ENCODE results near the gene KCNB1.

Gene KCNB1

DNA sequence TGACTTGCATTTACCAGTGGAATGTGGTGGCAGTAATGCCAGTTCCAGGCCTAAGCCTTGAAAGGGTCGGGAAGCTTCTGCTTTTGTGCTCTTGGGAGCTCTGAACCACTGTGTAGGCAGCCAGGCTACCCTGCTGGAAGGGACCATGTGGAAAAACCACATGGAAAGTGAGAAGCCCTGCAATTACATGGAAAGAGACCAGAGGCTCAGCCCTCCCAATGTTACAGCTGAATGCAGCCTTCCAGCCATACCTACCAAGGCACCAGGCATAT, 14.9 kb upstream of the KCNB1 start:
- no peak for DNase-seq (ENCODE audit: low read depth)

DNA sequence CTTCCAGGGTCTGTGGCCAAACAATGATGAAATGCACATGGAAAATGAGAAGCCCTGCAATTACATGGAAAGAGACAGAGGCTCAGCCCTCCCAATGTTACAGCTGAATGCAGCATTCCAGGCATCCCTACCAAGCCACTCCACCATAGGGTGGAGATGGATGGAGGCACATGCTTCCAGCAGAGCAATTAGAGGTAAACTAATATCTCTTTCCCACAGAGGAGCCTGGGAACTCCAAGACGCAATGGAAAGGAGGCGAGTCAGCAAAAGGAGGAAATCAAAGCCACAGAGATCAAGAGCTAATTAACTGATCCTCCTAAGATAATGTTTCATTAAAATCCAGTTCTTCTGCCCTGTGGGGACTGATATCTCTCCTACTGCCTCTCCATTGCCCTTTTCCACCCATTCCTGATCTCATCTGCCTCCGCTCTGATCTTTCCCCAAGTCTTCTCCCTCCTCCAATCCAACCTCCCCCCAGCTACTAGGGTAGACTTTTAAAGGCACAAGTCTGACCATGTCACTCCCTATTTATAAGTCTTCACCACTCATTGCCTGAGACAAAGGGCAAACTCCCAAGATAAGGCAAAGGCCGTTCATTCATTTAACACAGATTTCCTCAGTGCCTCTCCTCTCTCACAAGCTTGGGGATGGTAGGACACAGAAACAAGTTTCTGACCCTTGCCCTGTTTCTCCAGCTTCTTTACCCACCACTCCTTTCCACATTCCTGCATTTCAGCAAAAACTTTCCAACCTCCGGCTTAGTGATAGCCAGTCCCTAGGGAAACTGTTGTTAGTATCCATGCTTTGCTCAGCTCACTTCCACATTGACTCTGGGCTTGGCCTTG, 14.3 kb upstream of the KCNB1 start:
- DNase-seq (ENCODE audit: low read depth): no peak

GRCh38 chr20:49496043-49496442, 13.6 kb upstream of the KCNB1 start:
- DNase-seq (ENCODE audit: low read depth): no peak

DNA sequence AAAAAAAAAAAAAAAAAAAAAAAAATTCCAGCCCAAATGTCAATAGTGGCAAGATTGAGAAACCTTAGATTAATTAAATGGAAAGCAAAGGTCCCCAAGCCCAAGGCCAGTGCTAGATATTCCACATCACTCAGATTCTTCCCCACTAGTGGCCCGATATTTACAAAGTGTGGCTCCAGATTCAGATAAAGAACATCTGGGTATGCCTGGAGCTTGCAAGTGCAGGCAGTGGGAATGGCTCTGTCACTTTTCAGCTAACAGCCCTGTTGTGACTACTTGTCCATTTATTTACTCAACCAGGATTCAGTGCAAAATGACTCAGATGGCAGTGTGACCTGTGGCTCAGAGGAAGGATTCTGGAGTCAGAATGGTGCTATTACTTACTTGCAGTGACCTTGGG, 8.2 kb upstream of the KCNB1 start:
- no peak for DNase-seq (ENCODE audit: low read depth)

- no peak for DNase-seq (ENCODE audit: low read depth)
Measured at GRCh38 chr20:49489688-49490087, 7.2 kb upstream of the KCNB1 start.

GRCh38 chr20:49486064-49486463, 3.6 kb upstream of the KCNB1 start:
- no peak for DNase-seq (ENCODE audit: low read depth)

DNA sequence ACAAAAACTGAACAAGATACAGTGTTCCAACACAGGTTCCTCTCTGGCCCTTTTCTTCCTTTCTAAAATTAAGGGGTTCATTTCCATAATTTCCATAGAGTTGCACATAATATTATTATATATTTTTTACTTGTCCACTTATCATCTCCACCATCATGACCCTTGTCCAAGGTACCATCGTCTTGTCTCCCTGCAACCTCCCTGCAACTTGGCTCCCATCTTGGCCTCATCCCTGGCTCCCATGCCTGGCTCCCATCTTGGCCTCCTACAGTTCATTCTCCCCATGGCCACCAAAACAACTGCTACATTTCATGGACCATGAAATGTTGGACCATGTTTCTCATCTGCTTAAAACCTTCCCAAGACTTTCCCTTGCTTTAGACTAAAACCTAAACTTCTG, 3.1 kb upstream of the KCNB1 start:
- DNase-seq (ENCODE audit: low read depth): no peak

- peak; percentile 31 for DNase-seq (ENCODE audit: low read depth)
Measured at GRCh38 chr20:49484180-49485140, 2.0 kb upstream of the KCNB1 start.

DNA sequence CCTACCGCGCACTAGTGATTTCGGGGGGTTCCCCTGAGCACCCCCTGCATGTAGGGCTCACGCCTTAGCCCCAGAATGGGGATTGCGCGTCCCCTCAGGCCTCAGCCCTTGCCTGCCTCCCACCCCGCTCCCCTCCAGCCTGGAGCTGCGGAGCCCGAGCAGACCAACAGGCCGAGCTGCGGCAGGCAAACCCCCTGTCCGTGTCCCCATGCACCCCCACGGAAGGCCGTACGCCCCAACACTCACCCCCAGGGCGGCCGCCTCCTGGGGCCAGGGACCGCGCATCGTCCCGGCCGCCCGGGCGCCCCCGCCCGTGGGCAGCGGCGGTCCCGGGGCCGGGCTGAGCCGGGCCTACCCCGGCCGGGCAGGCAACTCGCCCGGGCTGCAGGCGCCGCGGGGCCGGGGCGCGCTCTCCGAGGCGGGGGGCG, 1.2 kb upstream of the KCNB1 start:
- no peak for DNase-seq (ENCODE audit: low read depth)

GRCh38 chr20:49483018-49483695, 689 bp upstream of the KCNB1 start:
- no peak for DNase-seq (ENCODE audit: low read depth)

DNA sequence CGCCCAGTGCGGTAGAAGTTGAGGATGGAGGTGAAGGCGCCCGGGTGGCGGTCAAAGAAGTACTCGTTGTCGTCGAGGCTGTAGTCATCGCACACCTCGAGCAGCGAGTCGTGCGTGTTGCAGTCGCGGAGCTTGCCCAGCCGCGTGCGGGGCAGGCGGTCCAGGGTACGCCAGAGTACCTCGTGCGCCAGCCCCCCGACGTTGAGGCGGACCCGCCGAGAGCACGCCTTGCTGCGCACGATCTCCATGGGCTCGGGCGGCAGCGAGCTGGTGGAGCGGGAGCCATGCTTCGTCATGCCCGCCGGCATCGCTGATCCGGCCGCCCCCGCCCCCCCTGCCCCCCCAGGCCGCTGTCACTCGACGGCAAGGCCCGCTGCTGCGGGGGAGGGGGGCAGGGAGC, 295 bp downstream of the KCNB1 start:
- DNase-seq (ENCODE audit: low read depth): no peak

- DNase-seq (ENCODE audit: low read depth): no peak
Measured at GRCh38 chr20:49481116-49481515, 1.4 kb downstream of the KCNB1 start.

- DNase-seq (ENCODE audit: low read depth): no peak
Measured at GRCh38 chr20:49480236-49480635, 2.2 kb downstream of the KCNB1 start.

DNA sequence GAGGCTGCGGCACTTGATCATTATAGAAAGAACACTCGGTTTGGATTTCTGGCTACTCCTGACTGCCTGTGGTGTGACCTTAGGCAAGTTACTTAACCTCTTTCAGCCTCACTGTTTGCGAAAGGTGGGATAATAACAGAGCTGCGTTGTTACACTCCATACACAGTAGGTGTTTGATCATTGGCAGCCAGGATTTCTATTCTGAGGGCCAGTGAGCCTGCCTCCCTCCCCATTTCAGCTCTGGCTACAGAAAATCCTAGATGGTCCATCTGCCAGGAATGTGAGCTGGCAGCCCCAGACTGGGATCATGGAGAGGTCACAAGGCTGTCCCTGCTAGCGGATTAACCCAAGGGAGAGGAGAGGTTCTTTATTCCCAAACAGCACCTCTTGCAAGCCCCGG, 2.7 kb downstream of the KCNB1 start:
- no peak for DNase-seq (ENCODE audit: low read depth)

- DNase-seq (ENCODE audit: low read depth): no peak
Measured at GRCh38 chr20:49478754-49479689, 3.4 kb downstream of the KCNB1 start.

GRCh38 chr20:49478266-49478665, 4.2 kb downstream of the KCNB1 start:
- no peak for DNase-seq (ENCODE audit: low read depth)

- DNase-seq (ENCODE audit: low read depth): no peak
Measured at GRCh38 chr20:49477200-49477599, 5.3 kb downstream of the KCNB1 start.

DNA sequence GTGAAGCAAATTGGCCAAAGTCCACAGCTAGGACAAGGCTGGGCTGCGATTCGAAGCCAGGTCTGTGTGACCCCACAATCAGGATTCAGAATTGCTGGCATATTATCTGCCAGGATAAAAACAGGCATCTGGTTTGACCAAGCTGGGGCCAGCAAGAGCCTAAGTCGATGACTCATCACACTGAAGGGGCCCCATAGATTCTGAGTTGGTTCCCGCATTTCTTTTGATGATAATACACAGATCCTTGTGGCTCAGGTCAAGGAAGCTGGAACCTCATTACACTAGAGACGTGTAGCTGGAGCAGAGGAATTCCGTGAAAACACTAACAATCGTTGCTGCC, 6.5 kb downstream of the KCNB1 start:
- no peak for DNase-seq (ENCODE audit: low read depth)

GRCh38 chr20:49475292-49476015, 7.0 kb downstream of the KCNB1 start:
- DNase-seq (ENCODE audit: low read depth): no peak

GRCh38 chr20:49471397-49471796, 11.1 kb downstream of the KCNB1 start:
- no peak for DNase-seq (ENCODE audit: low read depth)

GRCh38 chr20:49470922-49471321, 11.5 kb downstream of the KCNB1 start:
- DNase-seq (ENCODE audit: low read depth): no peak
